Measurements from ENCODE around the gene RGL1.

- no peak for TF ChIP-seq ADNP (tag; IDR thresholded peaks at IDR 0.05)
- TF ChIP-seq POLR2A (conservative IDR thresholded peaks at IDR 0.05), result no peak
- no peak for TF ChIP-seq CREB3L1 (IDR thresholded peaks at IDR 0.05; ENCODE audit: borderline replicate concordance, low read depth)
- no peak for TF ChIP-seq CTCF (IDR thresholded peaks at IDR 0.05 in 2 of 3, conservative IDR thresholded peaks at IDR 0.05 in 1 of 3; ENCODE audit: insufficient read depth in 2 of 3, low read depth in 1 of 3, low read length in 3 of 3)
- no peak for TF ChIP-seq ELF4 (CRISPR knock-in tag; IDR thresholded peaks at IDR 0.05)
Observed at GRCh38 chr1:183937611-183938010, 132.7 kb downstream of the RGL1 start.

All from K562 (cell line).